ENCODE data around the gene ZFAND2A. TPM values are rescaled to one million over a fixed set of nuclear protein-coding genes. Genes with fewer than 3 reads are reported as not detected.

ZFAND2A gene
- total RNA-seq, 1 experiment from 2014 or later: 13.7 TPM

- Histone ChIP-seq H4K5ac (ENCODE audit: insufficient read length, low read depth, low read length) (no peak overlapping the region), H3K4me2 (ENCODE audit: insufficient read depth, insufficient read length, low read length) (no peak overlapping the region), H3K27me3 (ENCODE audit: insufficient read depth, low read length) (no peaks in the 10 kb centered on the region), H2BK20ac (ENCODE audit: low read depth, low read length, poor library complexity, severe bottlenecking) (no peak overlapping the region), H3K79me2 (ENCODE audit: insufficient read depth, low read length) (peaks cover 1% of the 10 kb centered on the region; the same call in 1 of the 2 replicates), H3K79me1 (ENCODE audit: insufficient read depth, low read depth, low read length, poor library complexity, severe bottlenecking) (peaks cover 2% of the 10 kb centered on the region), H4K8ac (replicated peaks; ENCODE audit: insufficient read length, low read depth, low read length) (no peak overlapping the region), H3K23me2 (ENCODE audit: insufficient read length, low read depth, low read length, poor library complexity, severe bottlenecking) (no peaks in the 10 kb centered on the region), H3K18ac (ENCODE audit: insufficient read length, low read depth, low read length) (no peak overlapping the region), H3K4me1 (ENCODE audit: insufficient read depth, low read length) (no peaks in the 10 kb centered on the region), H2AK5ac (ENCODE audit: insufficient read length, low read length) (no peak overlapping the region), H3T11ph (ENCODE audit: low read length) (no peak overlapping the region), H3K27ac (ENCODE audit: insufficient read length, low read depth, low read length) (no peak overlapping the region), H2BK12ac (ENCODE audit: insufficient read length, low read depth, low read length) (no peak overlapping the region), H3K9me3 (ENCODE audit: control insufficient read depth, low read depth, low read length) (no peaks in the 10 kb centered on the region), H2BK15ac (ENCODE audit: low read depth, low read length) (no peak overlapping the region), H3K9ac (ENCODE audit: extremely low read depth, insufficient read length, low read length) (no peak overlapping the region), H3K14ac (ENCODE audit: insufficient read depth, low read length) (no peak overlapping the region), H3K56ac (ENCODE audit: insufficient read length, low read depth, low read length) (no peak overlapping the region), H3K4ac (ENCODE audit: low read depth, low read length) (no peak overlapping the region), H2BK5ac (ENCODE audit: insufficient read length, low read length) (no peak overlapping the region), H4K91ac (ENCODE audit: insufficient read length, low read depth, low read length) (no peak overlapping the region), H4K20me1 (ENCODE audit: control insufficient read depth, insufficient read depth, insufficient read length) (no peaks in the 10 kb centered on the region), H2AFZ (ENCODE audit: low read length) (no peak overlapping the region), H2BK120ac (ENCODE audit: low read depth, low read length, poor library complexity, severe bottlenecking) (no peak overlapping the region), H3K23ac (ENCODE audit: insufficient read length, low read depth, low read length) (no peak overlapping the region)
- Mint-ChIP-seq H3K4me3 (no peak overlapping the region), H3K36me3 (ENCODE audit: insufficient read depth in 1 of 3, low read depth in 3 of 3) (no peaks in the 10 kb centered on the region; a peak in 1 of 7 replicates), H3K9me3 (no peaks in the 10 kb centered on the region), H3K4me1 (no peaks in the 10 kb centered on the region), H3K27me3 (ENCODE audit: low read depth) (no peaks in the 10 kb centered on the region), H3K27ac (no peak overlapping the region)
- no peak for TF ChIP-seq CTCF (conservative IDR thresholded peaks at IDR 0.05)
- DNase-seq: no peak
- no CpG with 5 or more reads among the region's 11 CpGs for WGBS (ENCODE audit: extremely low coverage, insufficient read length, low lambda C conversion rate)
Observed at GRCh38 chr7:1105189-1105588, 54.8 kb downstream of the ZFAND2A start.

Data from H9 (cell line).